Fibroblast of pulmonary artery (primary cell): ENCODE measurements around the gene PPFIA4.

Experiments
- DNase-seq: peaks from one replicate; pipeline ENCODE4 v3.0.0-alpha.2; 2010; ENCODE audit warnings: low read depth
- H3K4me3 ChIP-seq: replicated peaks from 2 replicates; pipeline ENCODE4 v1.5.1; 2011; ENCODE audit warnings: low read depth, mild to moderate bottlenecking, control low read depth, low read length, moderate library complexity
- TF ChIP-seq, protein P1 (sequence below): IDR thresholded peaks from 2 replicates; pipeline ENCODE4 v1.5.1; 2011; ENCODE audit warnings: mild to moderate bottlenecking, control low read depth, low read length, inconsistent platforms; ENCODE audit errors: missing control alignments

PPFIA4 gene

GRCh38 chr1:203072002-203072602, 45.8 kb downstream of the PPFIA4 start:
- TF ChIP-seq, protein P1, sequence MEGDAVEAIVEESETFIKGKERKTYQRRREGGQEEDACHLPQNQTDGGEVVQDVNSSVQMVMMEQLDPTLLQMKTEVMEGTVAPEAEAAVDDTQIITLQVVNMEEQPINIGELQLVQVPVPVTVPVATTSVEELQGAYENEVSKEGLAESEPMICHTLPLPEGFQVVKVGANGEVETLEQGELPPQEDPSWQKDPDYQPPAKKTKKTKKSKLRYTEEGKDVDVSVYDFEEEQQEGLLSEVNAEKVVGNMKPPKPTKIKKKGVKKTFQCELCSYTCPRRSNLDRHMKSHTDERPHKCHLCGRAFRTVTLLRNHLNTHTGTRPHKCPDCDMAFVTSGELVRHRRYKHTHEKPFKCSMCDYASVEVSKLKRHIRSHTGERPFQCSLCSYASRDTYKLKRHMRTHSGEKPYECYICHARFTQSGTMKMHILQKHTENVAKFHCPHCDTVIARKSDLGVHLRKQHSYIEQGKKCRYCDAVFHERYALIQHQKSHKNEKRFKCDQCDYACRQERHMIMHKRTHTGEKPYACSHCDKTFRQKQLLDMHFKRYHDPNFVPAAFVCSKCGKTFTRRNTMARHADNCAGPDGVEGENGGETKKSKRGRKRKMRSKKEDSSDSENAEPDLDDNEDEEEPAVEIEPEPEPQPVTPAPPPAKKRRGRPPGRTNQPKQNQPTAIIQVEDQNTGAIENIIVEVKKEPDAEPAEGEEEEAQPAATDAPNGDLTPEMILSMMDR, result no peak
- no peak for DNase-seq
- no peak overlapping the region for H3K4me3 ChIP-seq

DNA sequence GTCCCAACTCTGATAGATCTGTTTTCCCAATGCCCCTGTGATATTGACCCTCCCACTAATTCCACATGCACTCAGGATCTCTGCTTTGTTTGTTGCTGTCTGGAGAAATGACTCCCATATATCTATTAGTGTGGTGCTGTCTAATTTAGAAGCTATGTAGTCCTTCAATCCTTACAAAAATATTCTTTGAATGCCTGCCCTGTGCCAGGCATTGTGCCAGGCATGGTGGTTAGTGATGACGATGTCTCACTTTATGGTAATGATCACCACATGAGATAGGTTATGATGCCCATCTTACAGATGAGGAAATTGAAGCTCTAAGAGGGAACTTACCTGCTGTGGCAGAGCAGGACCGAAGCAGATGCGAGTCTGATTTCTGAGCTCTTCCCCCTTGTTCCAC, 46.6 kb downstream of the PPFIA4 start:
- TF ChIP-seq, protein P1, result no peak
- no peak for DNase-seq
- no peak overlapping the region for H3K4me3 ChIP-seq

- DNase-seq, result no peak
- TF ChIP-seq, protein P1, result no peak
- no peak overlapping the region for H3K4me3 ChIP-seq
Observed at GRCh38 chr1:203073469-203073868, 47.2 kb downstream of the PPFIA4 start.

DNA sequence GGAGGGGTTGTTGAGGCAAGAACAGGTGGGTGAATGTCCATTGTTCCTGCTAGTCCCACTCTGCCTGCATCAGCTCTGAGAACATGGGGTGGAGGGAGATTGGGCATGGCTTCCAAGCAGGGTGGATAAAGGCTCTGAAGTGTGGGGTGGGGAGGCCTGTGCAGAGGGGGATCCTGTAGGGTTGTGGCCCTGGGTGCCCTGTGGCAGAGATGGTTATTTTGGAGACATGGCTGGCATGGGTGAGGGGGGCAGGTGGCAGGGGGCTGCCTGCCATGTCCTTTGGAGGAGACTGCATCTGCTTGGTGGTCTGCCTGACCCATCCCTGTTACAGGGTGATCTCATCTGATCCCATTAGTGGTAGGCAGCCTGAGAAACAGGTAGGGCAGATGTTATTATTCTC, 48.3 kb downstream of the PPFIA4 start:
- H3K4me3 ChIP-seq, result no peak overlapping the region
- DNase-seq, result no peak
- TF ChIP-seq, protein P1, result no peak

DNA sequence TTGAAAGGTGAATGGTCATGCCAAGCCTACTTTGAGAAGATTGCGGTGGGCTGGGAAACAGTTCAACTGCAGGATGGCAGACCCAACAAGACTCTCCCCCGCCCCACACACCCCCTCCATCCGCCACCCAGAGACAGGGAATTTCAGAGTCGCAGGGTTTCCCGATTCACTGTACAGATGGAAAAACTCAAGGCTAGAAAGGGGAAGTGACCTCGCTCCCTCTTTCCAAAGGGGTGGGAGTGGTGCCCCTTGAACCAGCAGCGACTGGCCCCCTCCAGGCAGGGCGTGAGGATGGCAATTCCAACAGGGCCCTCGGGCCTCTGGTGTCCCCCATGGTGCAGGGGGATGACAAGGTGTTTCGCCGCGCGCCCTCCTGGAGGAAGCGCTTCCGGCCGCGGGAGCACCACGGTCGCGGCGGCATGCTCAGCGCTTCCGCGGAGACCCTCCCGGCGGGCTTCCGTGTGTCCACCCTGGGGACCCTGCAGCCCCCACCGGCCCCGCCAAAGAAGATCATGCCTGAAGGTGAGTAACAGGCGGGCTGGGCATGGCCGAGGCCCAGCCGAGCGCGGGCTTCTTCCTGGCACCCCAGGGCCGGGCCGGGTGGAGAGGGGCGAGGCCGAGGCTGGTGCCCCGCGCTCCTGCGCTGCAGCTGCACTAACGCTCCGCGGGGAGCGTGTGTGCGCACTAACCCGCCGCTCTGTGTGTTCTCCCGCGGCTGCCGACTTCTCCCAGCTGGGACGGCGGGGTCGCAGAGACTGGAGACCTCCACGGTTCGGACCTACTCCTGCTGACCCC, 49.1 kb downstream of the PPFIA4 start:
- DNase-seq, result no peak
- TF ChIP-seq, protein P1, result no peak
- H3K4me3 ChIP-seq, result no peak overlapping the region

- DNase-seq, result no peak
- no peak overlapping the region for H3K4me3 ChIP-seq
- TF ChIP-seq, protein P1, result no peak
Observed at GRCh38 chr1:203076031-203076511, 49.8 kb downstream of the PPFIA4 start.
